Measurements from ENCODE around the gene CDYL2.

The CDYL2 gene

DNA sequence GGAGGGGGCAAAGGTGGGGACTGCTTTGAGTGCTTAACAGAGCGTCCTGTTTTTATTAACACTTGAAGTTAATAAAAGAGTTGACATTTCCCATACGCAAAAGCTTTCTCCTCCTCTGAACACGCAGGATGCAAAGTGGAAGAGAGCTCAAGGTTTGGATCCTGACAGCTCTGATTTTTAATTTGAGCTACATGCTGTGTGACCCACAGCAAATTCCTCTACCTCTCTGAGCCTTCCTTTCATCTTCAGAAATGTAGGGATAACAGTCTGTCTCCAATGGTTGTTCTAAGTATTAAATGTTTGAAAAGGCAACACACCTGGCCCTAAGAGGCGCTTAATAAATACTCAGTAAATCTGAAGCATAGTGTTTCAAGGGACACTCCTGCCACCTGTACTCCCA lies 93.0 kb downstream of the CDYL2 start:
- WGBS, 2 experiments (ENCODE audit: insufficient coverage in 2 of 2), result 98 to 100% methylated on average over 3 to 4 of the region's 4 CpGs
- no peak overlapping the region for H3K27ac ChIP-seq (ENCODE audit: low read depth, low read length, severe bottlenecking)
- no peaks in the 10 kb centered on the region for H3K4me1 ChIP-seq (ENCODE audit: control insufficient read depth, insufficient read depth, low read length, poor library complexity, severe bottlenecking)
- no peak overlapping the region for H3K4me3 ChIP-seq (ENCODE audit: extremely low read depth, insufficient read depth, low read length, poor library complexity, severe bottlenecking)
- H3K36me3 ChIP-seq (ENCODE audit: control insufficient read depth, insufficient read depth, low read length), result no peaks in the 10 kb centered on the region
- H3K9me3 ChIP-seq (ENCODE audit: control insufficient read depth, low read length), result no peaks in the 10 kb centered on the region

- H3K9me3 ChIP-seq (ENCODE audit: control insufficient read depth, low read length), result no peaks in the 10 kb centered on the region
- 88 to 100% methylated on average over 7 to 8 of the region's 8 CpGs for WGBS, 2 experiments (ENCODE audit: insufficient coverage in 2 of 2)
- no peak overlapping the region for H3K4me3 ChIP-seq (ENCODE audit: extremely low read depth, insufficient read depth, low read length, poor library complexity, severe bottlenecking)
- H3K27ac ChIP-seq (ENCODE audit: low read depth, low read length, severe bottlenecking), result no peak overlapping the region
- no peaks in the 10 kb centered on the region for H3K36me3 ChIP-seq (ENCODE audit: control insufficient read depth, insufficient read depth, low read length)
- no peaks in the 10 kb centered on the region for H3K4me1 ChIP-seq (ENCODE audit: control insufficient read depth, insufficient read depth, low read length, poor library complexity, severe bottlenecking)
Measured at GRCh38 chr16:80710918-80711317, 93.5 kb downstream of the CDYL2 start.

GRCh38 chr16:80708823-80709222 lies 95.6 kb downstream of the CDYL2 start:
- 91 to 92% methylated on average over 2 to 6 of the region's 9 CpGs for WGBS, 2 experiments (ENCODE audit: insufficient coverage in 2 of 2)
- H3K4me3 ChIP-seq (ENCODE audit: extremely low read depth, insufficient read depth, low read length, poor library complexity, severe bottlenecking), result no peak overlapping the region
- no peaks in the 10 kb centered on the region for H3K36me3 ChIP-seq (ENCODE audit: control insufficient read depth, insufficient read depth, low read length)
- H3K4me1 ChIP-seq (ENCODE audit: control insufficient read depth, insufficient read depth, low read length, poor library complexity, severe bottlenecking), result no peaks in the 10 kb centered on the region
- no peaks in the 10 kb centered on the region for H3K9me3 ChIP-seq (ENCODE audit: control insufficient read depth, low read length)
- H3K27ac ChIP-seq (ENCODE audit: low read depth, low read length, severe bottlenecking), result no peak overlapping the region

- Histone ChIP-seq H3K36me3 (ENCODE audit: control insufficient read depth, insufficient read depth, low read length) (no peaks in the 10 kb centered on the region), H3K4me3 (ENCODE audit: extremely low read depth, insufficient read depth, low read length, poor library complexity, severe bottlenecking) (no peak overlapping the region), H3K9me3 (ENCODE audit: control insufficient read depth, low read length) (no peaks in the 10 kb centered on the region), H3K4me1 (ENCODE audit: control insufficient read depth, insufficient read depth, low read length, poor library complexity, severe bottlenecking) (no peaks in the 10 kb centered on the region), H3K27ac (ENCODE audit: low read depth, low read length, severe bottlenecking) (no peak overlapping the region)
Measured at GRCh38 chr16:80707686-80708085, 96.7 kb downstream of the CDYL2 start.

GRCh38 chr16:80705596-80705995 lies 98.8 kb downstream of the CDYL2 start:
- Histone ChIP-seq H3K27ac (ENCODE audit: low read depth, low read length, severe bottlenecking) (no peak overlapping the region), H3K9me3 (ENCODE audit: control insufficient read depth, low read length) (no peaks in the 10 kb centered on the region), H3K4me1 (ENCODE audit: control insufficient read depth, insufficient read depth, low read length, poor library complexity, severe bottlenecking) (no peaks in the 10 kb centered on the region), H3K36me3 (ENCODE audit: control insufficient read depth, insufficient read depth, low read length) (no peaks in the 10 kb centered on the region), H3K4me3 (ENCODE audit: extremely low read depth, insufficient read depth, low read length, poor library complexity, severe bottlenecking) (no peak overlapping the region)
- WGBS, 2 experiments (ENCODE audit: insufficient coverage in 2 of 2), result 83% methylated on average over 1 of the region's 2 CpGs; no CpG with 5 or more reads in 1 of the 2 experiments

- Histone ChIP-seq H3K36me3 (ENCODE audit: control insufficient read depth, insufficient read depth, low read length) (no peaks in the 10 kb centered on the region), H3K9me3 (ENCODE audit: control insufficient read depth, low read length) (no peaks in the 10 kb centered on the region), H3K4me1 (ENCODE audit: control insufficient read depth, insufficient read depth, low read length, poor library complexity, severe bottlenecking) (no peaks in the 10 kb centered on the region), H3K27ac (ENCODE audit: low read depth, low read length, severe bottlenecking) (no peak overlapping the region), H3K4me3 (ENCODE audit: extremely low read depth, insufficient read depth, low read length, poor library complexity, severe bottlenecking) (no peak overlapping the region)
- WGBS, 2 experiments (ENCODE audit: insufficient coverage in 2 of 2), result 88 to 96% methylated on average over 9 of the region's 9 CpGs
Measured at GRCh38 chr16:80704751-80705505, 99.5 kb downstream of the CDYL2 start.

DNA sequence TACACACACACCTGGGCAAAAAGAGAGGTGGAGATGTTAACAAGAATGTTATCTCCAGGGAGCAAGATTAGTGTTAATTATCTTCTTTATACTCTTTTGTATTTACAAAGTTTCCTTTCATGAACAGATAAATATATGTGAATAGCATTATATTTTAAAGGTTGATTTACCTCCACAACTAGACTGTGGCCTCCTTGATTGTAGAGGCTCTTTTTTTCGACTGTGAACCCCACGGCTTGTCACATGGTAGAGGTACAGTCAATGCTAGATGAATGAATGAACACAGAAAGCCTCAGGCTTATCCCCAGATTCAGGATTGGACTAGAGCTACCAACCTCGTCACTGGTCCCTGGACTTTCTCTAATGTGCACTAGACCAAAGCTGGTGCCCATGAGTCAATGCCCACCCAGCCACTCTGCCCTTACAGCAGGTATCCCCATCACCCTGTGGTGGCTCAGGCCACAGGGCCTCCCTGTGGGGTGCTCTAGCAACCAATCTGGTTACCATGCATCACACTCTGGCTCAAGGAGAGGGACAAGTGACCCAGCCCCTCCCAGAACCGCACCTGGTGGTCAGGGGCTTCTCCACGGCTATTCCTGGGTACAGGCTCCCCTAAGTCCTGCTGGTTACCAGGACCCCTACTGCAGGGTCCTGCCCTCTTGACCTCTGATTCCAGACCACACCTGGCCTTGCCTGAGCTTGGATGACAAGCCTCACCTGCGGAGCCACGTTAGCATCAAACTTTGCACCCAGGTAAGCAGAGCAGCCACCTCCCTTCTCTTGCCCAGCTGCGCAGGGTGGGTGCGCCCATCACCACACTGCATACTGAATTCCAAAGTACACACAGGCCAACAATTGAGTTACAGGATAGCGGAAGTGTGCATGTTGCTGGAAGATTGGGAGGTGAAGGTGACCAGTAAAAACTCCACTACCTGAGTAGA lies 101.0 kb downstream of the CDYL2 start:
- Histone ChIP-seq H3K4me1 (ENCODE audit: control insufficient read depth, insufficient read depth, low read length, poor library complexity, severe bottlenecking) (no peaks in the 10 kb centered on the region), H3K4me3 (ENCODE audit: extremely low read depth, insufficient read depth, low read length, poor library complexity, severe bottlenecking) (no peak overlapping the region), H3K36me3 (ENCODE audit: control insufficient read depth, insufficient read depth, low read length) (no peaks in the 10 kb centered on the region), H3K27ac (ENCODE audit: low read depth, low read length, severe bottlenecking) (no peak overlapping the region), H3K9me3 (ENCODE audit: control insufficient read depth, low read length) (no peaks in the 10 kb centered on the region)
- WGBS, 2 experiments (ENCODE audit: insufficient coverage in 2 of 2), result 95 to 98% methylated on average over 6 to 7 of the region's 10 CpGs

- no peak overlapping the region for H3K27ac ChIP-seq (ENCODE audit: low read depth, low read length, severe bottlenecking)
- H3K4me3 ChIP-seq (ENCODE audit: extremely low read depth, insufficient read depth, low read length, poor library complexity, severe bottlenecking), result no peak overlapping the region
- no peaks in the 10 kb centered on the region for H3K9me3 ChIP-seq (ENCODE audit: control insufficient read depth, low read length)
- no peaks in the 10 kb centered on the region for H3K4me1 ChIP-seq (ENCODE audit: control insufficient read depth, insufficient read depth, low read length, poor library complexity, severe bottlenecking)
- H3K36me3 ChIP-seq (ENCODE audit: control insufficient read depth, insufficient read depth, low read length), result no peaks in the 10 kb centered on the region
- 73 to 100% methylated on average over 1 to 2 of the region's 3 CpGs for whole genome bisulfite sequencing, 2 experiments (ENCODE audit: insufficient coverage in 2 of 2)
Measured at GRCh38 chr16:80702696-80703095, 101.7 kb downstream of the CDYL2 start.

- no peaks in the 10 kb centered on the region for H3K4me1 ChIP-seq (ENCODE audit: control insufficient read depth, insufficient read depth, low read length, poor library complexity, severe bottlenecking)
- H3K9me3 ChIP-seq (ENCODE audit: control insufficient read depth, low read length), result no peaks in the 10 kb centered on the region
- no peaks in the 10 kb centered on the region for H3K36me3 ChIP-seq (ENCODE audit: control insufficient read depth, insufficient read depth, low read length)
- 96 to 100% methylated on average over 1 to 3 of the region's 4 CpGs for WGBS, 2 experiments (ENCODE audit: insufficient coverage in 2 of 2)
- H3K27ac ChIP-seq (ENCODE audit: low read depth, low read length, severe bottlenecking), result no peak overlapping the region
- H3K4me3 ChIP-seq (ENCODE audit: extremely low read depth, insufficient read depth, low read length, poor library complexity, severe bottlenecking), result no peak overlapping the region
Measured at GRCh38 chr16:80700558-80700957, 103.8 kb downstream of the CDYL2 start.

DNA sequence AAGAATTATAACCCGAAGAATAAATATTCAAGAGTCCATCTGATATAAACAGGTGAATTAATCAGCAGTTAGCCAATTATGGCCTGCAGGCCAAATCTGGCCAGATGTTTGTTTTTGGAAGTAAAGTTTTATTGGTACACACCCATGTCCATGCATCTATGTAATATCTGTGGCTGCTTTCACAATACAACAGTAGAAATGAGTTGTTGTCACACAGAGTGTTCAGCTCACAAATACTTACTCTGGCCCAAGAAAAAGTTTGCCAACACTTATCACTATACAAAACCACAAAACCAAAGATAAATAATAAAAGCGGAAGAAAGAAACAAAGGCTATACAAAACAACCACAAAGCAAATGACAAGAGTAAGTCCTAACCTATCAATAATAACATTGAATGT lies 109.4 kb downstream of the CDYL2 start:
- Histone ChIP-seq H3K27ac (ENCODE audit: low read depth, low read length, severe bottlenecking) (no peak overlapping the region), H3K36me3 (ENCODE audit: control insufficient read depth, insufficient read depth, low read length) (no peaks in the 10 kb centered on the region)
- no CpG with 5 or more reads among the region's 2 CpGs for WGBS, 2 experiments (ENCODE audit: insufficient coverage in 2 of 2)

DNA sequence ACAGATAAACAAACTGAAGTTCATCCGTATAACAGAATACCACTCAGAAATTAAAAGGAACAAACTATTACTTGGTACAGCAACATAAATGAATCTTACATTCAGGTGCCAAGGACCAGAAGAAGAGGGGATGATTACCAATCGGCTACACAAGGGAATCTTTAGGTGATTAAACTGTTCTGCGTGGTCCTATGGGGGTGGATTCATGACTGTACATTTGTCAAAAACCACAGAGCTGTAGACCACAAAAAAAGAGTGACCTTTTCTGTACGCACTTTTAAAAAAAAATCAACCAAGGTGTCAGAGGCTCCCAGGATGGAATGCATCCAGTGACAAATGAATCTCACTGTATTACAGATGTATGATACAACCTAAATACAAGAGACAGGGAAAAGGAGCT lies 110.8 kb downstream of the CDYL2 start:
- Histone ChIP-seq H3K4me1 (ENCODE audit: control insufficient read depth, insufficient read depth, low read length, poor library complexity, severe bottlenecking) (no peaks in the 10 kb centered on the region), H3K4me3 (ENCODE audit: extremely low read depth, insufficient read depth, low read length, poor library complexity, severe bottlenecking) (no peak overlapping the region), H3K9me3 (ENCODE audit: control insufficient read depth, low read length) (no peaks in the 10 kb centered on the region), H3K27ac (ENCODE audit: low read depth, low read length, severe bottlenecking) (no peak overlapping the region), H3K36me3 (ENCODE audit: control insufficient read depth, insufficient read depth, low read length) (no peaks in the 10 kb centered on the region)
- WGBS, 2 experiments (ENCODE audit: insufficient coverage in 2 of 2), result 100% methylated on average over 2 of the region's 4 CpGs; no CpG with 5 or more reads in 1 of the 2 experiments

More for the DNA sequence above, 109.4 kb downstream of the CDYL2 start:
- H3K4me1 ChIP-seq (ENCODE audit: control insufficient read depth, insufficient read depth, low read length, poor library complexity, severe bottlenecking), result no peaks in the 10 kb centered on the region
- H3K4me3 ChIP-seq (ENCODE audit: extremely low read depth, insufficient read depth, low read length, poor library complexity, severe bottlenecking), result no peak overlapping the region
- H3K9me3 ChIP-seq (ENCODE audit: control insufficient read depth, low read length), result no peaks in the 10 kb centered on the region
